A204.1 (cell line): ENCODE results near the gene SMIM28.
"Not testable (repeated sequence)": the region's sequence is repeated elsewhere in the genome, so short reads cannot be mapped to it uniquely, and the experiment has no call there.

Source experiments
- FAIRE-seq: peaks from 2 replicates; lab custom pipeline; 2012; peaks lifted over from hg19 to GRCh38; lab: Jason Lieb, UNC

The SMIM28 gene

DNA sequence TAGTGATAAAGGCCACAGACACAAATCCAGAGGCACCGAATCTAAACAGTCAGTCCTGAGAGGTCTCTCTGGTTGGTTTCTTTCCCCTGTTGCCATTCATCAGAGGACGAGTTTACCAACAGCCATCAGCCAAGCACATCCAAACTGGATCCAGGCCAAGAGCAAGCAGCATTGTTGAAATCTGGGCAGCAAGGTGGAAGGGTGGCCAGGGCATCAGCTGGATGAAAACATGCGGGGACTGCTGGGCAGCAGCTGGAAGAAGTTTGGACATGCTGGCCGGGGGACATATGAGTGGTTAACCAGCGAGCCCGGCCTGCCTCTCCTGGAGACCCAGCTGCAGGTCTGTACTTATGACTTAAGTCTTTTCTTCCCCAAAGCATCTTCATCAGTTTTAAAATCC lies at the start of gene SMIM28:
Gene SMIM28 (plus strand): TSS at position 62 of the 400 bp plus-strand sequence. CDS start 168 bp downstream, at position 230.
- FAIRE-seq, result no peak

- no peak for FAIRE-seq
These were observed 49.5 kb upstream of the SMIM28 start for GRCh38 chr6:138328210-138328609.

- FAIRE-seq, result no peak
These were observed 46.9 kb upstream of the SMIM28 start for GRCh38 chr6:138330763-138331162.

DNA sequence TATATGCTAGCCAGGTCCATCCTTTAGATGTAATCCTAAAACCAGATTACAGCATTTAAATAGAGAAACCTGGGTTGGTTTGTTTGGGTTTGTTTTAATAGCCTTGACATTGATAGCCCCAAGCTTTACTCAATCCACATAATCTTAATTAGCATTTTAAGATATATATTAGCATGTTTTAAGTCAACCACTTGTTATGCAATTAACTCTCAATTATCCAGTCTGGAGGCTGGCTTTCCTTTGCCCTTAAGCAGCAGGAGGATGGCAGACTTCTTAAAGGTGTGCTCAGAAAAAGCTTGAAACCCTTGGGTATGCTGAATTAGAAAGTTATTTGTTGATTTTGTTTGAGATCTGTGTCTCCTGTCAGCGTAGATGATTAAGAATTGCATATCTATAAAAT lies 46.3 kb upstream of the SMIM28 start:
- no peak for FAIRE-seq

- FAIRE-seq, result no peak
These were observed 45.7 kb upstream of the SMIM28 start for GRCh38 chr6:138331984-138332383.

GRCh38 chr6:138334000-138334399 lies 43.7 kb upstream of the SMIM28 start:
- no peak for FAIRE-seq

GRCh38 chr6:138334963-138335362 lies 42.7 kb upstream of the SMIM28 start:
- FAIRE-seq, result no peak

GRCh38 chr6:138336221-138336620 lies 41.5 kb upstream of the SMIM28 start:
- FAIRE-seq, result no peak

- FAIRE-seq, result no peak
These were observed 40.6 kb upstream of the SMIM28 start for GRCh38 chr6:138337076-138337475.

DNA sequence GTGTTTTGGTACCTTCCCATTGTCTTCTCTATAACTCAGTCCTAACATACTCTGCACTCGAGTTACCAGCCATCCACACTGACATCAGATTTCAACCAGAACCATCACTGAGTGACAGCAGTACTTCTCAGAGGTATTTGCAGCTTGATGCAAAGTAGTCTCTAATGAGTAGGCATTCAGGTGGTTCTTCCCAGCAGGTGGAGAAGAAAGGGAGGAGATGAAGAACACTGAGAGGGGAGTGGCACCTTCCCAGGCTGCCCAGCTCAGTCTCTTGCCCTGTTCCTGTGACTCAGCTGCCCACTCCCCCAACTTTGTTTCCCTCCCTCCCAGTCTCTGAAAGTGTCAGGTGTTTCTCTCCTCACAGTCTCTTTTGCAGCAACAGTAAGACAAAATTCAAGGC lies 38.7 kb upstream of the SMIM28 start:
- no peak for FAIRE-seq

DNA sequence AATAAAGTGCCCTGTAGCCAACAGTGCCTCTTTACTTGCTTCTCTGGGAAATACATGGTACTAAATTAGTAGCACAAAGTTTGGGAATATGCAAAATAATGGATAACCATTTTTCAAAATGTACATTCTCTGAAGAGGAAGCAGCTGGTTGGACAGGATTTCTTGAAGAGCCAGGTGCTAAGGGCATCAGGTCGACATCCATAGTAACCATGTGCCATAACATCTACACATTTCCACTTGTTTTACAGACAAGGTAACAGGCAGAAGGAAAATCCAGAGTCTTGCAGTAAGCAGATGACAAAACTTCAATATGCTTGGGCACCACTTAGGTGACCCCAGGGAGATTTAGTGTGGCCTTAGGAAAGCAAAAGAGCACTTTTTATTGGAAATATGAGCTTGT lies 36.5 kb upstream of the SMIM28 start:
- no peak for FAIRE-seq

- FAIRE-seq, result peak; percentile 14
These were observed 34.6 kb upstream of the SMIM28 start for GRCh38 chr6:138343112-138343511.

DNA sequence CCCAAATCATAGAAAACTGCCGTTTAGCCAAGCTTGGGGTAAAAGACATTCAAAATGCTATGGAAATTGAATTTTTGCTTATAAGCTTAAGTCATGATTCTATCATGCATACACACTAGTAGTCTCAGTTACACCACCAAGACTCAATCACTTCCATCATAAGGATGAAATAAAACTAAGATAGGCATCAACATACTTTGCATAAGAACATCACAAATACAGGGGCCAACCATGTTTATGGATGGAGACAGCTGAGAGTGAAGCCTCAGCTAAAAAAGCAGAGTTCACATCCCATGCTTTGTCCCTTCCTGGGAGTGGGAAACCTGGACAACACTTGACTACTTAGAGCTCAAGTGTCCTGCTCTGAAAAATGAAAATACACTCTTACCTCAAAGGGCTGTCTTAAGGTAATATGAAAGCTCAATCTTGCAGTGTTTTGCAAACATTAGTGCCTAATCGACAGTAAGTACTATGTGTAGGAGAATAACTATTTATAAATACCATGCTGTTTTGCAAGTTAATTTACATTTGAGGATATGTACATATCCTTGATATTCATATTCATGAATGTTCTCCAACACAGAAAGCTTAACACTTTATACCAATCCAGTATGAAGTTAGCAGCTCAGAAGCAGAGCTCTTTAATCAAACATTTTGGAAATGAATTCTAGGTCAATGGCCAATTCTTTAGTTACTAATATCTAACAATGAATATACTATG lies 32.0 kb upstream of the SMIM28 start:
- no peak for FAIRE-seq

DNA sequence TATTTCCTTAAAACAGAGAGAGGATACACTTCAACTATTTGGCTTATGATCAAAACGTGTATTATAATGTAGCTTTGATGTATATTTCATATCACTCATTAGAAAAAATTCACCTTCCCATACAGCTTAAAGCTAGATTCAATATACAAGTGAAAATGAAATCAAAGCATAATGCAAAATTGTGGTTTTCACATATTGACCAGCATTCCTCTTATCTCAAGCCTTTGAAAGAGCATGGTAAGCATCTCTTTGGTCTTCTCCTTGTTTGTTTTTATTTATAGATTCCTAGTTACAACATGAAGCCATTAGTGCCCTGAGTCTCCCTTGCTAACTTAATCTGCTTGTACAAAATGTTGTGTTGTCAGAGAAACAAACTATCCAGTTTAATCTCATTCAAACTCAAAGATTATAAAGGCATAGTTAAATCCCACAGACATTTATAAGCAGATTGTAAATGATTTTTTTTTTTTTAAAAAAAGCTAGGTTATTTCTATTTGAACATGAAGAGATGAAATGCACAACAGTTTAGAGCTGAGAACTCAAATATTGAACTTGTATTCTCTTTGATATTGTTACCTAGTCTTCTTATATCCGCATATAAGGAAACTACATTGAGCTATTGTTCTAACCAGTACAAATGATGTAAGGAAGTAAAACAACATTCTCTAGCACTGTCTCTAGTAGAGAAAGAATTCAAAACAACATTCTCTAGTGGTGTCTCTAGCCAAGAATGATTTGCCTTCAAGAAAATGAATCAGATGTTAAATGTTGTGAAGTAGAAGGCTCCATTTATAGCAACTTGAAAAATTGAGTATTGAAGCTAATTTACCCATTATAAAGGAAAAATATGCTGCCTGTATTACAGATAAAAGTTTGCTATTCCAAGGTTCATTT lies 31.2 kb upstream of the SMIM28 start:
- FAIRE-seq, result peak; percentile 25

DNA sequence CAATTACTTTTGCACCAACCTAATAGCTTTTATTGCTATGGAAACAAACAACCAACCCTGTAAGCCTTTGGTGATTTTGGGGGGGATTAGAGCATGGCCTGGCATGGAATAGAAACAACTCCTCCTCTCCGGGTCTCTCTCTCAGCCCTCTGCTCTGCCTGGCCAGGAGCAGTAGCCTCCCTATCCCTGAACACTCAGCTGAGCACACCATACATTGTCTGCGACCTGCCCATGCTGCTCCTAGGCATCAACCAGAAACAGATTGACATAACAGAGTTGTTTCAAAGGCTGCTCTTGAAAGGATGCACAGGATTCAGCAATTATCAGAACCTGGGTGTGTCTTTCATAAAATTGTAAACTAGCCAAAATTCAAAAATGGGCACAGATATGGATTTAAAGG lies 29.8 kb upstream of the SMIM28 start:
- FAIRE-seq, result no peak

- FAIRE-seq, result no peak
These were observed 27.8 kb upstream of the SMIM28 start for GRCh38 chr6:138349891-138350290.

DNA sequence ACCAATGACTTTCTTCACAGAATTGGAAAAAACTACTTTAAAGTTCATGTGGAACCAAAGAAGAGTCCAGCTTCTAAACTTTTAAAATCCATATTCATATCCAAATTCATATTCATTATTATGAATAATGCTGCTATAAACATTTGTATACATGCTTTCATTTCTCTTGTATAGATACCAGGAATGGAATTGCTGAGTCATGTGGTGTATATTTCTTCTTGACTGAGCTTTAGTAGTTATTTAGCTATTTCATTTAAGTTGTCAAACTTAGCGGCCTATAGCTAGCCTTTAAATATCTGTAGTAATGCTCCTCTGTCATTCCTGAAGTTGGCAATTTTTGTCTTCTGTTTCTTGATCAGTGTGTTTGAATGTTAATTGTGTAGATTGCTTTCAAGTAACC lies 19.8 kb upstream of the SMIM28 start:
- FAIRE-seq, result no peak

GRCh38 chr6:138368684-138369083 lies 9.0 kb upstream of the SMIM28 start:
- not testable (repeated sequence) for FAIRE-seq

GRCh38 chr6:138370631-138371451 lies 6.9 kb upstream of the SMIM28 start:
- FAIRE-seq, result no peak

- FAIRE-seq, result no peak
These were observed 6.3 kb upstream of the SMIM28 start for GRCh38 chr6:138371452-138371711.

DNA sequence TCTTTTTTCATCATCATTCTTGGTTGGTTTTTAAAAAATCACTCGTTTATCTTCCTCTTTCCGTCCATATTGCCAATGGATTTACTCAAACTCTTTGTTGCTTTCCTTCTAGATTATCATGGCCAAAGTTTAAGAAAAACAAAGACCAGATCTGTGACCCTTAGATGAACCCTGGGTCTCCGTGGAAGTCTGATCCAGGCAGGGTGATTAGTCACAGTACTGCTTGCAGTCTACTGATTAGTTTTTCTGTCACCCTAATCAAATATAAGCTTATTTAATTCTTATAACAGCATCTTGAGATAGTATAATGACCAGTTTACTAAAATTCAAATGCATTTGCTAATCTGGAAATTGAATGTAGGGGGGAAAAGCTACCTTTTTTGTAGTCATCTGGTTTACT lies 6.0 kb upstream of the SMIM28 start:
- FAIRE-seq, result no peak

GRCh38 chr6:138372711-138373463 lies 4.8 kb upstream of the SMIM28 start:
- no peak for FAIRE-seq
